WTC11 (cell line): ENCODE results near the gene ZNF304. TPM values are rescaled to one million over a fixed set of nuclear protein-coding genes. Genes with fewer than 3 reads are reported as not detected.
A peak's percentile ranks its signal among the peaks of the same experiment; 100 is the strongest.

Source experiments
- ATAC-seq: fragments of 200-7000 bp; cut with Tn5 transposase; 2 replicates; pipeline ENCODE4 v1.10.0; 2021; ENCODE audit warnings: mild to moderate bottlenecking, moderate library complexity
- CTCF ChIA-PET: fragments of 300-600 bp; sonication (Branson Sonifier 250); formaldehyde crosslinking; loops from one replicate; lab custom pipeline; 2021; ENCODE audit warnings: antibody characterized with exemption; lab: Charles Lee
- POLR2A ChIA-PET: fragments of 350-600 bp; sonication (Branson Sonifier 250); formaldehyde crosslinking; loops from one replicate; lab custom pipeline; 2021; ENCODE audit warnings: antibody characterized with exemption; lab: Charles Lee
- DNase-seq: peaks from one replicate; pipeline ENCODE4 v3.0.0; 2021; ENCODE audit warnings: low spot score
- H3K27ac Mint-ChIP-seq: 2 replicates; pipeline ENCODE4 v1.8.0; 2021; ENCODE audit warnings: mixed read lengths
- H3K27me3 Mint-ChIP-seq: 2 replicates; pipeline ENCODE4 v1.8.0; 2021; ENCODE audit warnings: low read depth, mild to moderate bottlenecking, moderate library complexity, mixed read lengths
- H3K36me3 Mint-ChIP-seq: 2 replicates; pipeline ENCODE4 v1.8.0; 2021; ENCODE audit warnings: mixed read lengths
- H3K4me1 Mint-ChIP-seq: 2 replicates; pipeline ENCODE4 v1.8.0; 2022; ENCODE audit warnings: mixed read lengths
- H3K4me3 Mint-ChIP-seq: 2 replicates; pipeline ENCODE4 v1.8.0; 2021; ENCODE audit warnings: mild to moderate bottlenecking, moderate library complexity, mixed read lengths
- H3K9me3 Mint-ChIP-seq: 2 replicates; pipeline ENCODE4 v1.8.0; 2021; ENCODE audit warnings: mixed read lengths
- AFF4 ChIP-seq: sonication (generic); formaldehyde crosslinking; IDR thresholded peaks from 2 replicates; pipeline ENCODE4 v1.8.1; 2023; ENCODE audit warnings: mild to moderate bottlenecking, missing genetic modification reagents, borderline replicate concordance
- AR ChIP-seq: fragments of 250-450 bp; sonication (Bioruptor Pico); IDR thresholded peaks from 2 replicates; pipeline ENCODE4 v1.9.0; 2021; ENCODE audit warnings: mild to moderate bottlenecking
- CBFB ChIP-seq: sonication (generic); formaldehyde crosslinking; IDR thresholded peaks from 2 replicates; pipeline ENCODE4 v1.8.1; 2022; ENCODE audit warnings: mild to moderate bottlenecking, low read depth, missing genetic modification reagents
- CTCF ChIP-seq: fragments of 200-600 bp; IDR thresholded peaks from 2 replicates; pipeline ENCODE4 v1.8.0; 2022; ENCODE audit warnings: antibody characterized with exemption
- FOXP1 ChIP-seq: sonication (generic); formaldehyde crosslinking; IDR thresholded peaks from 2 replicates; pipeline ENCODE4 v1.8.0; 2022; ENCODE audit warnings: missing genetic modification reagents, mild to moderate bottlenecking, moderate library complexity, borderline replicate concordance
- GABPB1 ChIP-seq: sonication (generic); formaldehyde crosslinking; IDR thresholded peaks from 2 replicates; pipeline ENCODE4 v1.8.1; 2023; ENCODE audit warnings: mild to moderate bottlenecking, missing genetic modification reagents
- NR3C1 ChIP-seq: sonication (generic); formaldehyde crosslinking; conservative IDR thresholded peaks from 2 replicates; pipeline ENCODE4 v1.8.1; 2023; ENCODE audit warnings: low read depth, mild to moderate bottlenecking, missing genetic modification reagents
- ZNF121 ChIP-seq: sonication (generic); formaldehyde crosslinking; IDR thresholded peaks from 2 replicates; pipeline ENCODE4 v1.8.0; 2023; ENCODE audit warnings: missing genetic modification reagents
- ZNF219 ChIP-seq: sonication (generic); formaldehyde crosslinking; IDR thresholded peaks from 2 replicates; pipeline ENCODE4 v1.8.0; 2023; ENCODE audit warnings: missing genetic modification reagents, mild to moderate bottlenecking, borderline replicate concordance
- ZNF263 ChIP-seq: sonication (generic); formaldehyde crosslinking; IDR thresholded peaks from 2 replicates; pipeline ENCODE4 v1.8.1; 2022; ENCODE audit warnings: low read depth, mild to moderate bottlenecking, moderate library complexity, missing genetic modification reagents
- total RNA-seq: library from RNA; stranded (reverse); gene quantifications from 3 replicates; pipeline ENCODE4 v1.2.3, GENCODE V29; 2021

ZNF304 gene
- total RNA-seq, 1 experiment from 2014 or later, result 11.0 TPM

- TF ChIP-seq AFF4 (CRISPR knock-in tag) (no peak), AR (no peak), CTCF (no peak), GABPB1 (no peak)
These were observed 29.9 kb downstream of the ZNF304 start (continued) for GRCh38 chr19:57380923-57381322.

GRCh38 chr19:57382806-57383488, 31.9 kb downstream of the ZNF304 start:
- Mint-ChIP-seq H3K4me3 (no peak overlapping the region), H3K27me3 (peaks cover 16% of the 10 kb centered on the region), H3K27ac (no peak overlapping the region), H3K9me3 (peaks cover 19% of the 10 kb centered on the region)
- CTCF ChIA-PET, result interaction anchor here (0.7 kb wide), 1 partner anchor 771 kb away, joined by 3 read pairs; no protein-coding TSS in a partner anchor
- no peak for TF ChIP-seq NR3C1 (CRISPR knock-in tag)
- TF ChIP-seq, all 79 proteins: peak for 0
- no peaks in the 10 kb centered on the region for H3K4me1 Mint-ChIP-seq
- DNase-seq, result no peak
- POLR2A ChIA-PET, result no interaction called here
- no peak for ATAC-seq
- peaks cover 14% of the 10 kb centered on the region for H3K36me3 Mint-ChIP-seq

- ATAC-seq (no peak), DNase-seq (no peak)
- POLR2A ChIA-PET, result interaction anchor here (0.6 to 1.4 kb wide), 5 partner anchors 26 to 225 kb away, joined by 3 to 6 read pairs (median 4); partner anchors contain the start of genes TRAPPC2B, ZNF134, ZNF264 and ZNF304
- CTCF ChIA-PET, result interaction anchor here (0.6 to 1.9 kb wide), 8 partner anchors 14 to 285 kb away, joined by 3 to 9 read pairs (median 4); partner anchors contain the start of genes TRAPPC2B, ZNF547 and ZNF549
- Mint-ChIP-seq H3K9me3 (no peaks in the 10 kb centered on the region), H3K27ac (peak overlapping the region; percentile 97), H3K4me1 (peaks cover 13% of the 10 kb centered on the region), H3K27me3 (peaks cover 19% of the 10 kb centered on the region), H3K4me3 (peak overlapping the region; percentile 95), H3K36me3 (no peaks in the 10 kb centered on the region)
- TF ChIP-seq ZNF219 (CRISPR knock-in tag), result no peak
- TF ChIP-seq ZNF263, result no peak
- no peak for TF ChIP-seq ZNF121
- TF ChIP-seq CBFB (CRISPR knock-in tag), result no peak
- TF ChIP-seq FOXP1 (CRISPR knock-in tag), result no peak
These were observed 38.2 kb downstream of the ZNF304 start for GRCh38 chr19:57389194-57389729.
